HepG2 (cell line): ENCODE measurements around the gene RNF8. TPM values are rescaled to one million over a fixed set of nuclear protein-coding genes. Genes with fewer than 3 reads are reported as not detected.
A peak's percentile ranks its signal among the peaks of the same experiment; 100 is the strongest.

Experiments used
- ARID2 ChIP-seq: sonication (generic); formaldehyde crosslinking; IDR thresholded peaks from 2 replicates; pipeline ENCODE4 v1.8.1; 2022; ENCODE audit warnings: mild to moderate bottlenecking, missing genetic modification reagents, borderline replicate concordance
- BHLHE40 ChIP-seq: IDR thresholded peaks from 2 replicates; pipeline ENCODE4 v1.6.1; 2011; ENCODE audit warnings: low read length, improper control_type of control experiment
- BRD4 ChIP-seq: sonication (generic); formaldehyde crosslinking; IDR thresholded peaks from 2 replicates; pipeline ENCODE4 v1.4.0; 2020; ENCODE audit warnings: missing genetic modification reagents
- DNMT1 ChIP-seq: sonication (generic); formaldehyde crosslinking; IDR thresholded peaks from 2 replicates; pipeline ENCODE4 v1.5.1; 2020; ENCODE audit warnings: mild to moderate bottlenecking, missing genetic modification reagents
- ETV5 ChIP-seq: IDR thresholded peaks from 2 replicates; pipeline ENCODE4 v1.6.1; 2018; ENCODE audit warnings: missing biosample characterization, missing genetic modification reagents, inconsistent platforms, borderline replicate concordance
- FOXO1 ChIP-seq: sonication (generic); formaldehyde crosslinking; IDR thresholded peaks from 2 replicates; pipeline ENCODE4 v1.4.0; 2020; ENCODE audit warnings: missing genetic modification reagents
- IRX3 ChIP-seq: sonication (generic); formaldehyde crosslinking; IDR thresholded peaks from 2 replicates; pipeline ENCODE4 v1.8.1; 2023; ENCODE audit warnings: mild to moderate bottlenecking, low read depth, missing genetic modification reagents, borderline replicate concordance
- ISL2 ChIP-seq: sonication (generic); formaldehyde crosslinking; IDR thresholded peaks from 2 replicates; pipeline ENCODE4 v1.5.0; 2020; ENCODE audit warnings: missing genetic modification reagents
- NCOA1 ChIP-seq: sonication (generic); formaldehyde crosslinking; IDR thresholded peaks from 2 replicates; pipeline ENCODE4 v1.9.0; 2021; ENCODE audit warnings: missing genetic modification reagents
- NFIB ChIP-seq: sonication (generic); formaldehyde crosslinking; IDR thresholded peaks from 2 replicates; pipeline ENCODE4 v1.9.0; 2021; ENCODE audit warnings: missing genetic modification reagents, mild to moderate bottlenecking, borderline replicate concordance
- NKX3-1 ChIP-seq: sonication (generic); formaldehyde crosslinking; IDR thresholded peaks from 2 replicates; pipeline ENCODE4 v1.5.0; 2020; ENCODE audit warnings: missing genetic modification reagents
- PCBP1 ChIP-seq: fragments of 200-400 bp; formaldehyde crosslinking; IDR thresholded peaks from 2 replicates; pipeline ENCODE4 v1.6.1; 2017; ENCODE audit warnings: mild to moderate bottlenecking, low read depth, low read length, borderline replicate concordance
- SKIL ChIP-seq: sonication (generic); formaldehyde crosslinking; IDR thresholded peaks from 2 replicates; pipeline ENCODE4 v1.8.0; 2022; ENCODE audit warnings: missing genetic modification reagents, mild to moderate bottlenecking, moderate library complexity, borderline replicate concordance
- ZNF543 ChIP-seq: sonication (generic); formaldehyde crosslinking; IDR thresholded peaks from 2 replicates; pipeline ENCODE4 v1.4.0; 2020; ENCODE audit warnings: mild to moderate bottlenecking, missing genetic modification reagents
- ZNF556 ChIP-seq: sonication (generic); formaldehyde crosslinking; IDR thresholded peaks from 2 replicates; pipeline ENCODE4 v1.4.0; 2020; ENCODE audit warnings: mild to moderate bottlenecking, missing genetic modification reagents, borderline replicate concordance
- ZNF564 ChIP-seq: sonication (generic); formaldehyde crosslinking; IDR thresholded peaks from 2 replicates; pipeline ENCODE4 v1.8.1; 2023; ENCODE audit warnings: mild to moderate bottlenecking, missing genetic modification reagents
- ZNF572 ChIP-seq: sonication (generic); formaldehyde crosslinking; IDR thresholded peaks from 2 replicates; pipeline ENCODE4 v1.5.1; 2020; ENCODE audit warnings: mild to moderate bottlenecking, missing genetic modification reagents
- ZNF660 ChIP-seq: sonication (generic); formaldehyde crosslinking; IDR thresholded peaks from 2 replicates; pipeline ENCODE4 v1.5.1; 2020; ENCODE audit warnings: mild to moderate bottlenecking, low read depth, missing genetic modification reagents, borderline replicate concordance
- ZNF775 ChIP-seq: sonication (generic); formaldehyde crosslinking; IDR thresholded peaks from 2 replicates; pipeline ENCODE4 v1.4.0; 2020; ENCODE audit warnings: missing genetic modification reagents, mild to moderate bottlenecking, moderate library complexity, borderline replicate concordance
- ZNF777 ChIP-seq: sonication (generic); formaldehyde crosslinking; IDR thresholded peaks from 2 replicates; pipeline ENCODE4 v1.4.0; 2020; ENCODE audit warnings: missing genetic modification reagents
- polyA plus RNA-seq, 8 experiments: library from polyadenylated mRNA; depleted of rRNA in 3 of 8; stranded (reverse) in 7 of 8; unstranded in 1 of 8; fragments of >200 nt; fragmentation: Illumina TruSeq in 4 of 8; extraction: Trizol in 4 of 8; gene quantifications; 2 replicates each; pipeline versions ENCODE4 v1.2.1 to v1.2.3, GENCODE V29; 2011 to 2016; ENCODE audit warnings: low read depth in 4 of 8, missing spikeins in 1 of 8, mixed read lengths in 1 of 8; ENCODE audit not compliant: insufficient read depth in 1 of 8
- total RNA-seq, 5 experiments: library from RNA; depleted of rRNA; stranded (reverse); fragments of >200 nt; fragmentation: Illumina TruSeq; extraction: Trizol; gene quantifications; 2 replicates each; pipeline ENCODE4 v1.2.3, GENCODE V29; 2016; ENCODE audit warnings: low read depth in 1 of 5
- TF ChIP-seq, protein P1 (sequence below): sonication (generic); formaldehyde crosslinking; IDR thresholded peaks from 2 replicates; pipeline ENCODE4 v1.5.0; 2020; ENCODE audit warnings: missing genetic modification reagents, mild to moderate bottlenecking, borderline replicate concordance
- TF ChIP-seq, protein P2 (sequence below): sonication (generic); formaldehyde crosslinking; IDR thresholded peaks from 2 replicates; pipeline ENCODE4 v1.5.0; 2020; ENCODE audit warnings: mild to moderate bottlenecking, missing genetic modification reagents
- TF ChIP-seq, protein P3 (sequence below): sonication (generic); formaldehyde crosslinking; IDR thresholded peaks from 2 replicates; pipeline ENCODE4 v1.8.1; 2023; ENCODE audit warnings: mild to moderate bottlenecking, inconsistent platforms, moderate library complexity, missing genetic modification reagents, borderline replicate concordance

The RNF8 gene
- total and polyA plus RNA-seq, 2 of the 13 experiments (the other 11 are each of a cell fraction or from before 2014, with no cell fraction given) = 21.8 to 47.6 TPM

GRCh38 chr6:37353761-37354525 is at the start of gene RNF8 (continued):
- TF ChIP-seq, protein P1, sequence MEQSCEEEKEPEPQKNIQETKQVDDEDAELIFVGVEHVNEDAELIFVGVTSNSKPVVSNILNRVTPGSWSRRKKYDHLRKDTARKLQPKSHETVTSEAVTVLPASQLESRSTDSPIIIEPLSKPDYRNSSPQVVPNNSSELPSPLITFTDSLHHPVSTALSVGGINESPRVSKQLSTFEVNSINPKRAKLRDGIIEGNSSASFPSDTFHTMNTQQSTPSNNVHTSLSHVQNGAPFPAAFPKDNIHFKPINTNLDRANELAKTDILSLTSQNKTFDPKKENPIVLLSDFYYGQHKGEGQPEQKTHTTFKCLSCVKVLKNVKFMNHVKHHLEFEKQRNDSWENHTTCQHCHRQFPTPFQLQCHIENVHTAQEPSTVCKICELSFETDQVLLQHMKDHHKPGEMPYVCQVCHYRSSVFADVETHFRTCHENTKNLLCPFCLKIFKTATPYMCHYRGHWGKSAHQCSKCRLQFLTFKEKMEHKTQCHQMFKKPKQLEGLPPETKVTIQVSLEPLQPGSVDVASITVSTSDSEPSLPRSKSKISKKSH (CRISPR knock-in tag) = peak; percentile 53; the same call in 1 of the 2 replicates
- TF ChIP-seq BHLHE40 (no peak), PCBP1 (no peak), NFIB (CRISPR knock-in tag) (no peak), ZNF564 (peak; percentile 66; the same call in 1 of the 2 replicates), ETV5 (peak; percentile 33; the same call in 1 of the 2 replicates), ZNF572 (CRISPR knock-in tag) (peak; percentile 96; the same call in 1 of the 2 replicates), ARID2 (CRISPR knock-in tag) (no peak), ZNF556 (CRISPR knock-in tag) (no peak), ZNF660 (CRISPR knock-in tag) (no peak), ZNF543 (peak; percentile 83), IRX3 (CRISPR knock-in tag) (no peak), SKIL (CRISPR knock-in tag) (0 out of 2 replicates have a peak, but pooled peaks have one; percentile 43), DNMT1 (no peak), FOXO1 (CRISPR knock-in tag) (no peak), NKX3-1 (CRISPR knock-in tag) (peak; percentile 94), BRD4 (CRISPR knock-in tag) (peak; percentile 73; the same call in 1 of the 2 replicates), NCOA1 (CRISPR knock-in tag) (0 out of 2 replicates have a peak, but pooled peaks have one; percentile 60), ZNF775 (no peak), ZNF777 (CRISPR knock-in tag) (peak; percentile 24), ISL2 (CRISPR knock-in tag) (peak; percentile 41; the same call in 1 of the 2 replicates)
- TF ChIP-seq, protein P2, sequence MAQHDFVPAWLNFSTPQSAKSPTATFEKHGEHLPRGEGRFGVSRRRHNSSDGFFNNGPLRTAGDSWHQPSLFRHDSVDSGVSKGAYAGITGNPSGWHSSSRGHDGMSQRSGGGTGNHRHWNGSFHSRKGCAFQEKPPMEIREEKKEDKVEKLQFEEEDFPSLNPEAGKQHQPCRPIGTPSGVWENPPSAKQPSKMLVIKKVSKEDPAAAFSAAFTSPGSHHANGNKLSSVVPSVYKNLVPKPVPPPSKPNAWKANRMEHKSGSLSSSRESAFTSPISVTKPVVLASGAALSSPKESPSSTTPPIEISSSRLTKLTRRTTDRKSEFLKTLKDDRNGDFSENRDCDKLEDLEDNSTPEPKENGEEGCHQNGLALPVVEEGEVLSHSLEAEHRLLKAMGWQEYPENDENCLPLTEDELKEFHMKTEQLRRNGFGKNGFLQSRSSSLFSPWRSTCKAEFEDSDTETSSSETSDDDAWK (CRISPR knock-in tag) = no peak
- TF ChIP-seq, protein P3, sequence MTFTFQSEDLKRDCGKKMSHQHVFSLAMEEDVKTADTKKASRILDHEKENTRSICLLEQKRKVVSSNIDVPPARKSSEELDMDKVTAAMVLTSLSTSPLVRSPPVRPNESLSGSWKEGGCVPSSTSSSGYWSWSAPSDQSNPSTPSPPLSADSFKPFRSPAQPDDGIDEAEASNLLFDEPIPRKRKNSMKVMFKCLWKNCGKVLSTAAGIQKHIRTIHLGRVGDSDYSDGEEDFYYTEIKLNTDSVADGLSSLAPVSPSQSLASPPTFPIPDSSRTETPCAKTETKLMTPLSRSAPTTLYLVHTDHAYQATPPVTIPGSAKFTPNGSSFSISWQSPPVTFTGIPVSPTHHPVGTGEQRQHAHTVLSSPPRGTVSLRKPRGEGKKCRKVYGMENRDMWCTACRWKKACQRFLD (CRISPR knock-in tag) = peak; percentile 86
